Measurements from ENCODE around the gene TTC7B.

The TTC7B gene

DNA sequence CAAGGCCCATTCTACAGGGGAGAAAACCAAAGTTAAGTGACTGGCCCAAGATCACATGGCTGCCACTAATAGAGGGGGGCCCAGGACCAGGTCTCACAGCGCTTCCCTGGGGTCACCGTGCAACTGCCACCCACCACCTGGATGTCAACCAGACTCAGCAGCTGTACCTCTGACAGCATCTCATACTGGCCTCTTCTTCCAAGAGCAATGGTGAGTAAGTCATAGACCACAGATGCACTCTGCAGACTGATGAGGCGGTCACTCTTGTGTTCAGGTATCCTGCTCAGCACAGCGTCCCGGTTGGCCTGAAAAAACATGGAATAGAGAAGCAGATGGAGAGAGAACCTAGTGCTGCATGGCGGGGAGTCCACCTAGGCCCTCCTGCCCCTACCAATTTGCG, 139.9 kb downstream of the TTC7B start:
- TF ChIP-seq, protein P1, sequence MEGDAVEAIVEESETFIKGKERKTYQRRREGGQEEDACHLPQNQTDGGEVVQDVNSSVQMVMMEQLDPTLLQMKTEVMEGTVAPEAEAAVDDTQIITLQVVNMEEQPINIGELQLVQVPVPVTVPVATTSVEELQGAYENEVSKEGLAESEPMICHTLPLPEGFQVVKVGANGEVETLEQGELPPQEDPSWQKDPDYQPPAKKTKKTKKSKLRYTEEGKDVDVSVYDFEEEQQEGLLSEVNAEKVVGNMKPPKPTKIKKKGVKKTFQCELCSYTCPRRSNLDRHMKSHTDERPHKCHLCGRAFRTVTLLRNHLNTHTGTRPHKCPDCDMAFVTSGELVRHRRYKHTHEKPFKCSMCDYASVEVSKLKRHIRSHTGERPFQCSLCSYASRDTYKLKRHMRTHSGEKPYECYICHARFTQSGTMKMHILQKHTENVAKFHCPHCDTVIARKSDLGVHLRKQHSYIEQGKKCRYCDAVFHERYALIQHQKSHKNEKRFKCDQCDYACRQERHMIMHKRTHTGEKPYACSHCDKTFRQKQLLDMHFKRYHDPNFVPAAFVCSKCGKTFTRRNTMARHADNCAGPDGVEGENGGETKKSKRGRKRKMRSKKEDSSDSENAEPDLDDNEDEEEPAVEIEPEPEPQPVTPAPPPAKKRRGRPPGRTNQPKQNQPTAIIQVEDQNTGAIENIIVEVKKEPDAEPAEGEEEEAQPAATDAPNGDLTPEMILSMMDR (IDR thresholded peaks at IDR 0.05; ENCODE audit: low read depth, low read length), result no peak
- H3K4me3 ChIP-seq (ENCODE audit: low read depth, low read length), result no peak overlapping the region

DNA sequence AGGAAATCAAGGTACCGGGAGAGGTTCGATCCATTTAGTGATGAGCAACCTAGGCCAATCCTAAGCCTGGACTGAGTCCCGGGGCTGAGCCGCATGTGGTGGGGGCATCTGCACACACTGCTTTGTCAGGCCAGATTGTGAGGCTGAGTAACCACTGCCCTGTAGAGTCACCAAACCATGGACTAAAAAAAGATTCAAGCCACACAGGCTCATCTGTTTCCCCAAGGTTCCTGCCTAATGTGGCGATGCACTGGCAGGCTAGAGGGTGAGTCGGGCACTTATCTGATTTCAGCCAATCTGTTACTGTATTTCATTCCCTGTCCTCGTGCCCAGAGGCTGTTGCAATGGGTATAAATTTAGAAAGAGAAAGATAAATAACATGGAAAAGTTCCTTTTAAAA, 140.8 kb downstream of the TTC7B start:
- H3K4me3 ChIP-seq (ENCODE audit: low read depth, low read length), result no peak overlapping the region
- TF ChIP-seq, protein P1 (IDR thresholded peaks at IDR 0.05; ENCODE audit: low read depth, low read length), result no peak

DNA sequence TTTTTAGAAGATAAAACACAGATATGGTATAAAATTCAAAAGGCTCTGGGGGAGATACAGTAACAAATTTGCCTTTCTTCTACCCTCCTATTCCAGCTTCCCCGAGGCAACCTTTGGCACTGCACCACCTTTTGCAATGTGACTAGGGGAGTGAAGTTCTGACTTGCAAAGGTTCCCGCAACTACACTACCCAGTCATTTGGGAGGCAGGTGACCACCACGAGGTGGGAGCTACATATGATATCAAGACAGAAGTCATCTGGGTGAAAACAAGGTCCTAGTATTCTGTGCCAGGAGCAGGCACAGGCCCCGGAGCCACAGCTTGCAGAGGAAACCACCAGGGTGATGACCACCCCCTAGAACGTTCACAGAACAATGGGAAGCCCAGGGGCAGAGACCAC, 141.5 kb downstream of the TTC7B start:
- TF ChIP-seq, protein P1 (IDR thresholded peaks at IDR 0.05; ENCODE audit: low read depth, low read length), result no peak
- H3K4me3 ChIP-seq (ENCODE audit: low read depth, low read length), result no peak overlapping the region

DNA sequence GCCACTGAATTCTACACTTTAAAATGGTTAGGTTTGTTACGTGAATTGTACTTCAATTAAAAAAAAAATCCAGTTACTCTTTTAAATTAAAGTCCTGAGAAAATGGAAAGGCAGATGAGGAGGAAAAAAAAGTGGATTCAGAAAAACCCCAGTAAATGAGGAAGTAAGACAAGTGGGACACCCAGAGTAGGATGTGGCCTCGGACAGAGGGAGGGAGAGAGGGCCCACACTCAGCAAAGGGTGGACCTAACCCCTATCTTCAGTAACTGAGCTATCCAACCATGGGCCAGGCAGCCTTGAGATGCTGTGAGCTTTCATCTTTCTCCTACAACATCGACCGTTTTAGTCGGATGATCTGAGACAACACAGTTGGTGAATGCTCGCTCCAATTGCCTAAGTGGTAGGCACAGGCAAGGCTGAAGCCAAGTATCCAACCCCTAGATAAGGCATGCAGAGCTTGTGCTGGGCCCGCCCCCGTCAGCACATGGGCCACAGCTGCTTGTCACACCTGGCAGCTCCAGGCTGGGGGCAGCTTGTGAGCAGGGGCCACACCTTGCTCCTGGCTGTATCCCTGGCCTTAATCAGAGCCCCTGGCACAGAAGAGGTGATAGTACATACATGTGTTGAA, 142.1 kb downstream of the TTC7B start:
- no peak overlapping the region for H3K4me3 ChIP-seq (ENCODE audit: low read depth, low read length)
- TF ChIP-seq, protein P1 (IDR thresholded peaks at IDR 0.05; ENCODE audit: low read depth, low read length), result no peak

DNA sequence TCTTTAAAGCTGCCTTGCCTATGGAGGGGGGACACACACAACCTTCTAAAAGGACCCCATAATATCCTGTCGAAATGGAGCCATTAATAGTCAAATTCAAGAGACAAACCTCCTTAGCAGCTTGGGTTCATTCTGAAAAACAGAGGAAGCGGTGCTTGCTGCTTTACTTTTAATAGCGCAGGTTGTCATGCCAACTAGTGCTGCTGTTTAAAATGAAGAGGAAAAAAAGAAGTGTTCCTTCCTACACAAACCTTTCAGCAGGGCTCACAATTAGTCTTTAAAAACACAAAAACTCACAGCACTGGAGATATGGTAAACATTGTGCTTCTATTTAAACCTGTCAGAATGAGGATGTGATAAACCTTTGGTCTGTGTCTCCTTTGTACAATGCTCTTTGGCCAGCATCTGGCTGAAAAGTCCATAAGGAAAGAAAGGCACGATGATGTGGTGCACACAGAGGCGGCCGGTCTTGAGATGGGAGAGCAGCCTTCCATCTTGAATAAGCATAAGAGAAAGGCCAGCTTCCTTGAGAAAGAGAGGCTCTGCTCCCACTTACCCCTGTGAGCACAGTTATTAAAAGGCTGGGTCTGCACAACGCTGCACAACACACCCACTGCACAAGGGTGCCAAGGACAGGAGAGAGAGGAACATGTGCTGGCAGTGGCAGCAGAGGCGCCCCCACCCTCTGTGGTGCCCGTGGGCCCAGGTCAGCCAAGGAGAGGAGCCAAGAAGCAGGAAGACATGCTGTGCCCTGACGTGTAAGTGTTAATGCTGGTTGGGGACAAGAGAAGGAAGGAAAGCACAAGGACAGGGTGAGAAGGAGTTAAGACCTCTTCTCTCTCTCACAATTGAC, 144.6 kb downstream of the TTC7B start:
- TF ChIP-seq, protein P1 (IDR thresholded peaks at IDR 0.05; ENCODE audit: low read depth, low read length), result no peak

GRCh38 chr14:90669731-90670130, 146.5 kb downstream of the TTC7B start:
- TF ChIP-seq, protein P1 (IDR thresholded peaks at IDR 0.05; ENCODE audit: low read depth, low read length), result no peak
- H3K4me3 ChIP-seq (ENCODE audit: low read depth, low read length), result no peak overlapping the region

More for the DNA sequence above, 144.6 kb downstream of the TTC7B start:
- H3K4me3 ChIP-seq (ENCODE audit: low read depth, low read length), result no peak overlapping the region

DNA sequence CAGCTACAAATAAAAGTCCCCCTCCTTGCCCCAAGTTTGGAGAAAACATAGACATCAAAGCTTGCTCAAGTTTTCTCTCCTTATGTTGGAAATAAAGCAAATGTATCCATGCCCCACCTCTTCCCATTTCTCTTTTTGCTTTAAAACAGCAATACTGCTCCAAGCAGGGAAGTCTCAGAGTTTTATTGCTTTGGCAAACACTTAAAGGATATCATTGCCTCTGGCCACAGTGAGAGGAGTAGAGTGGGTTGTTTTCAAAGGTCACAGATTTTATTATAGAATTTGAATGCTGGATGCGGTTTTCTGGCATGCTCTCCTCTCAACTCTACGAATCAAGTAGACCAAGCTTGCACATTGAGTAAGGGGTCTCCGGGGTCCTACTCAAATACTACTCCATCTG, 149.7 kb downstream of the TTC7B start:
- TF ChIP-seq, protein P1 (IDR thresholded peaks at IDR 0.05; ENCODE audit: low read depth, low read length), result no peak
- H3K4me3 ChIP-seq (ENCODE audit: low read depth, low read length), result no peak overlapping the region

Measured in WI38 (cell line).